AG10803 (cell line): ENCODE results near the gene FLT1.
A peak's percentile ranks its signal among the peaks of the same experiment; 100 is the strongest.

Source experiments
- DNase-seq: peaks from one replicate; pipeline ENCODE4 v3.0.0; 2010; ENCODE audit warnings: low read depth
- H3K4me3 ChIP-seq: 2 replicates; pipeline ENCODE4 v1.5.1; 2011; ENCODE audit warnings: mild to moderate bottlenecking, low read length, control low read depth
- CTCF ChIP-seq: conservative IDR thresholded peaks from 2 replicates; pipeline ENCODE4 v1.5.1; 2011; ENCODE audit warnings: mild to moderate bottlenecking, low read length, control low read depth, inconsistent platforms

FLT1 gene

GRCh38 chr13:28496188-28496564, 1.2 kb upstream of the FLT1 start:
- no peak overlapping the region for H3K4me3 ChIP-seq
- no peak for TF ChIP-seq CTCF

GRCh38 chr13:28495538-28496187, 735 bp upstream of the FLT1 start:
- H3K4me3 ChIP-seq = peak overlapping the region; percentile 57
- DNase-seq = no peak
- TF ChIP-seq CTCF = no peak

More at GRCh38 chr13:28496188-28496564, 1.2 kb upstream of the FLT1 start:
- DNase-seq = no peak

GRCh38 chr13:28494504-28494777, 487 bp downstream of the FLT1 start:
- peak overlapping the region; percentile 57 for H3K4me3 ChIP-seq
- TF ChIP-seq CTCF = no peak
- DNase-seq = no peak

- TF ChIP-seq CTCF = no peak
- peak overlapping the region; percentile 57 for H3K4me3 ChIP-seq
- no peak for DNase-seq
Measured at GRCh38 chr13:28493740-28494503, 1.0 kb downstream of the FLT1 start.

GRCh38 chr13:28492569-28493367, 2.2 kb downstream of the FLT1 start:
- no peak overlapping the region for H3K4me3 ChIP-seq
- TF ChIP-seq CTCF = no peak
- no peak for DNase-seq

- DNase-seq = no peak
- TF ChIP-seq CTCF = no peak
- H3K4me3 ChIP-seq = no peak overlapping the region
Measured at GRCh38 chr13:28490061-28490460, 4.9 kb downstream of the FLT1 start.
